GM23338 (cell line): ENCODE measurements around the gene OXER1. TPM values are rescaled to one million over a fixed set of nuclear protein-coding genes. Genes with fewer than 3 reads are reported as not detected.

Experiments
- ATAC-seq: fragments of 200-7000 bp; cut with Tn5 transposase; 3 replicates; pipeline ENCODE4 v1.9.1; 2020
- DNase-seq: peaks from one replicate; pipeline ENCODE4 v3.0.0-alpha.2; 2015; ENCODE audit warnings: low spot score
- H2AFZ ChIP-seq: fragments of 200-600 bp; sonication (generic); 2 replicates; pipeline ENCODE4 v1.8.0; 2016; ENCODE audit warnings: antibody characterized with exemption, mild to moderate bottlenecking, moderate library complexity
- H3F3A ChIP-seq: fragments of 200-600 bp; sonication (generic); replicated peaks from 2 replicates; pipeline ENCODE4 v1.8.0; 2017; ENCODE audit warnings: antibody characterized with exemption, mixed run types, low read depth
- H3K27ac ChIP-seq: fragments of 200-600 bp; sonication (generic); 2 replicates; pipeline ENCODE4 v1.6.1; 2016; ENCODE audit warnings: low read depth
- H3K27me3 ChIP-seq: fragments of 200-600 bp; sonication (generic); 2 replicates; pipeline ENCODE4 v1.8.0; 2016; ENCODE audit warnings: mild to moderate bottlenecking, mixed run types, moderate library complexity; ENCODE audit not compliant: insufficient read depth
- H3K36me3 ChIP-seq: fragments of 200-600 bp; sonication (generic); 2 replicates; pipeline ENCODE4 v1.8.0; 2016; ENCODE audit warnings: mild to moderate bottlenecking; ENCODE audit not compliant: insufficient read depth
- H3K4me1 ChIP-seq: fragments of 200-600 bp; sonication (generic); 2 replicates; pipeline ENCODE4 v1.8.0; 2016; ENCODE audit warnings: mild to moderate bottlenecking, moderate library complexity; ENCODE audit not compliant: insufficient read depth
- H3K4me2 ChIP-seq: fragments of 200-600 bp; sonication (generic); 2 replicates; pipeline ENCODE4 v1.7.1; 2017; ENCODE audit warnings: mixed run types
- H3K4me3 ChIP-seq: fragments of 200-600 bp; sonication (generic); 2 replicates; pipeline ENCODE4 v1.6.1; 2016; ENCODE audit warnings: mixed run types
- H3K79me2 ChIP-seq: fragments of 200-600 bp; sonication (generic); replicated peaks from 2 replicates; pipeline ENCODE4 v1.8.0; 2017; ENCODE audit warnings: mild to moderate bottlenecking; ENCODE audit not compliant: insufficient read depth
- H3K9me2 ChIP-seq: fragments of 200-600 bp; sonication (generic); 2 replicates; pipeline ENCODE4 v1.8.0; 2017; ENCODE audit not compliant: insufficient read depth
- H4K20me1 ChIP-seq: fragments of 200-600 bp; sonication (generic); replicated peaks from 2 replicates; pipeline ENCODE4 v1.8.0; 2017; ENCODE audit warnings: mild to moderate bottlenecking; ENCODE audit not compliant: insufficient read depth
- H3K27ac Mint-ChIP-seq: 2 replicates; pipeline ENCODE4 v1.8.0; 2020; ENCODE audit warnings: inconsistent platforms, mild to moderate bottlenecking, moderate library complexity, mixed read lengths
- H3K27me3 Mint-ChIP-seq: 3 replicates; pipeline ENCODE4 v1.8.0; 2022; ENCODE audit warnings: low read depth, mild to moderate bottlenecking, moderate library complexity, mixed read lengths, inconsistent platforms; ENCODE audit not compliant: insufficient read depth, poor library complexity
- H3K36me3 Mint-ChIP-seq: 3 replicates; pipeline ENCODE4 v1.8.0; 2021; ENCODE audit warnings: low read depth, mild to moderate bottlenecking, inconsistent platforms, moderate library complexity, mixed read lengths
- H3K4me1 Mint-ChIP-seq: 3 replicates; pipeline ENCODE4 v1.8.0; 2020; ENCODE audit warnings: mild to moderate bottlenecking, inconsistent platforms, mixed read lengths
- H3K4me3 Mint-ChIP-seq: 3 replicates; pipeline ENCODE4 v1.8.0; 2021; ENCODE audit warnings: moderate library complexity, mild to moderate bottlenecking, inconsistent platforms, mixed read lengths
- H3K9me3 Mint-ChIP-seq: 3 replicates; pipeline ENCODE4 v1.8.0; 2020; ENCODE audit warnings: moderate library complexity, mild to moderate bottlenecking, inconsistent platforms, mixed read lengths
- JUNB ChIP-seq: IDR thresholded peaks from one replicate; pipeline ENCODE4 v1.6.1; 2016; ENCODE audit warnings: antibody characterized with exemption; ENCODE audit not compliant: unreplicated experiment
- NANOG ChIP-seq: IDR thresholded peaks from 2 replicates; pipeline ENCODE4 v1.6.1; 2016; ENCODE audit warnings: antibody characterized with exemption, borderline replicate concordance
- POLR2AphosphoS5 ChIP-seq: IDR thresholded peaks from 2 replicates; pipeline ENCODE4 v1.6.1; 2016; ENCODE audit warnings: antibody characterized with exemption, low read depth
- REST ChIP-seq: IDR thresholded peaks from one replicate; pipeline ENCODE4 v1.6.1; 2018; ENCODE audit warnings: antibody characterized with exemption; ENCODE audit not compliant: unreplicated experiment
- STAT1 ChIP-seq: IDR thresholded peaks from one replicate; pipeline ENCODE4 v1.6.1; 2016; ENCODE audit warnings: antibody characterized with exemption; ENCODE audit not compliant: unreplicated experiment
- ZNF462 ChIP-seq: fragments of 250-450 bp; sonication (Bioruptor Pico); IDR thresholded peaks from 2 replicates; pipeline ENCODE4 v1.5.0; 2020; ENCODE audit warnings: mild to moderate bottlenecking, moderate library complexity
- polyA plus RNA-seq: library from polyadenylated mRNA; unstranded; fragments of >200 nt; fragmentation: Nextera tagmentation; extraction: Ambion mirVana; gene quantifications from 2 replicates; pipeline ENCODE4 v1.2.1, GENCODE V29; 2016
- total RNA-seq: library from RNA; depleted of rRNA; stranded (reverse); fragments of >200 nt; shearing (Covaris generic); gene quantifications from 2 replicates; pipeline ENCODE4 v1.2.3, GENCODE V29; 2014

The OXER1 gene
- total and polyA plus RNA-seq, 2 experiments from 2014 or later, result 0.69 to 1.5 TPM

- no peak for TF ChIP-seq ZNF462 (CRISPR knock-in tag)
- no peak for TF ChIP-seq STAT1
- no peak; the same call in 1 of the 2 replicates for TF ChIP-seq POLR2AphosphoS5
- no peak for TF ChIP-seq JUNB
These were observed 28.2 kb upstream of the OXER1 start (continued) for GRCh38 chr2:42792087-42792582.

GRCh38 chr2:42791606-42792005 is 27.7 kb upstream of the OXER1 start:
- peaks cover 27% of the 10 kb centered on the region for H3K27me3 Mint-ChIP-seq
- peak overlapping the region; percentile 89 for H3K4me3 ChIP-seq
- TF ChIP-seq NANOG (no peak), REST (no peak)
- H3K9me2 ChIP-seq, result 0 out of 2 replicates have a peak, but pooled peaks cover 3% of the 10 kb centered on the region
- no peak for ATAC-seq
- no peaks in the 10 kb centered on the region for H3K79me2 ChIP-seq
- no peaks in the 10 kb centered on the region for H4K20me1 ChIP-seq
- H3F3A ChIP-seq, result peaks cover 13% of the 10 kb centered on the region
- H3K4me1 Mint-ChIP-seq, result peaks cover 32% of the 10 kb centered on the region
- H3K36me3 Mint-ChIP-seq, result no peaks in the 10 kb centered on the region; the same call in 2 of the 3 replicates
- H3K27ac Mint-ChIP-seq, result no peak overlapping the region
- H3K27me3 ChIP-seq, result peaks cover 33% of the 10 kb centered on the region
- H3K4me3 Mint-ChIP-seq, result peak overlapping the region; percentile 83
- H2AFZ ChIP-seq, result peak overlapping the region; percentile 99; the same call in 1 of the 2 replicates
- no peaks in the 10 kb centered on the region for H3K36me3 ChIP-seq
- peaks cover 17% of the 10 kb centered on the region for H3K4me1 ChIP-seq
- no peak overlapping the region for H3K27ac ChIP-seq
- H3K9me3 Mint-ChIP-seq, result no peaks in the 10 kb centered on the region; the same call in 2 of the 3 replicates
- H3K4me2 ChIP-seq, result peak overlapping the region; percentile 98
- DNase-seq, result no peak
